ENCODE data around the gene ZDHHC14.

DNA sequence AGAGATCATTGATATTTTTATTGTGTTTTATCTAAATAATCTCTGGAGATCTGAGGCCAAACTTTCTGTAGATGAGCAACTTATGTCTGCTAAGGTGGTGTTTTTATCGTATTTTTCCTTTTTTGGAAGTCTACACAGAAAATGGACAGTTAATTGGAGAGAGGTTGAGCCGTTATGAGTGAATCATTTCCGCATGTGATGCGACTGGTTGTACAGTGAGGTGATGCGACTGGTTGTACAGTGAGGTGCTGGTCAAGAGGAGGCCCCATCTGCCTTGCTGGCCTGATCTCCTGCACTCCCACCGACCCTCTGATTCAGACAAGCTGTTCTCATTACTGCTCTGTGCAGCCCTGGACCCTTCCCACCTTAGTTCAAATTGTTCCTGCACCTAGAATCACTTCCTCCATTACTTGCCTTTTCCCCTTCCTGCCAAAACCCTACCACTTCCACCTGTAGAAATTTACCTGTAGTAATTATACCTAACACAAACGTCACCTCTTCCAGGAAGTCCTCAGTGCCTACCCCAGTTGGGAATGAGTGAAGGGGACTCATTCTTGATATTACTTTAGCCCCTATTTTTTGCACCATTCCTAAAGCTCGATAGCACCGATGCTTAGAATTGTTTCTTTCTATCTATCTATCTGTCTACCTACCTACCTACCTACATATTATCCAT, 100.3 kb downstream of the ZDHHC14 start:
- TF ChIP-seq POLR2A (IDR thresholded peaks at IDR 0.05; ENCODE audit: low read depth), result no peak
- TF ChIP-seq, protein P1, sequence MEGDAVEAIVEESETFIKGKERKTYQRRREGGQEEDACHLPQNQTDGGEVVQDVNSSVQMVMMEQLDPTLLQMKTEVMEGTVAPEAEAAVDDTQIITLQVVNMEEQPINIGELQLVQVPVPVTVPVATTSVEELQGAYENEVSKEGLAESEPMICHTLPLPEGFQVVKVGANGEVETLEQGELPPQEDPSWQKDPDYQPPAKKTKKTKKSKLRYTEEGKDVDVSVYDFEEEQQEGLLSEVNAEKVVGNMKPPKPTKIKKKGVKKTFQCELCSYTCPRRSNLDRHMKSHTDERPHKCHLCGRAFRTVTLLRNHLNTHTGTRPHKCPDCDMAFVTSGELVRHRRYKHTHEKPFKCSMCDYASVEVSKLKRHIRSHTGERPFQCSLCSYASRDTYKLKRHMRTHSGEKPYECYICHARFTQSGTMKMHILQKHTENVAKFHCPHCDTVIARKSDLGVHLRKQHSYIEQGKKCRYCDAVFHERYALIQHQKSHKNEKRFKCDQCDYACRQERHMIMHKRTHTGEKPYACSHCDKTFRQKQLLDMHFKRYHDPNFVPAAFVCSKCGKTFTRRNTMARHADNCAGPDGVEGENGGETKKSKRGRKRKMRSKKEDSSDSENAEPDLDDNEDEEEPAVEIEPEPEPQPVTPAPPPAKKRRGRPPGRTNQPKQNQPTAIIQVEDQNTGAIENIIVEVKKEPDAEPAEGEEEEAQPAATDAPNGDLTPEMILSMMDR (IDR thresholded peaks at IDR 0.05), result no peak
- TF ChIP-seq EP300 (IDR thresholded peaks at IDR 0.05), result no peak
- no peak for TF ChIP-seq POLR2AphosphoS5 (IDR thresholded peaks at IDR 0.05)
